Neural progenitor cell (in vitro differentiated cells): ENCODE measurements around the gene AGFG1. TPM values are rescaled to one million over a fixed set of nuclear protein-coding genes. Genes with fewer than 3 reads are reported as not detected.

Source experiments
- DNase-seq: peaks from one replicate; pipeline ENCODE4 v3.0.0-alpha.2; 2016; ENCODE audit warnings: low spot score
- H2AFZ ChIP-seq: fragments of 200-600 bp; sonication (generic); replicated peaks from 2 replicates; pipeline ENCODE4 v1.6.1; 2016; ENCODE audit warnings: antibody characterized with exemption
- H3F3A ChIP-seq: fragments of 200-600 bp; sonication (generic); 2 replicates; pipeline ENCODE4 v1.6.1; 2016; ENCODE audit warnings: antibody characterized with exemption, low read depth
- H3K27ac ChIP-seq: fragments of 200-600 bp; sonication (generic); 2 replicates; pipeline ENCODE4 v1.5.1; 2016; ENCODE audit warnings: mild to moderate bottlenecking
- H3K27me3 ChIP-seq: fragments of 200-600 bp; sonication (generic); 2 replicates; pipeline ENCODE4 v1.6.1; 2016; ENCODE audit warnings: mild to moderate bottlenecking, moderate library complexity
- H3K36me3 ChIP-seq: fragments of 200-600 bp; sonication (generic); 2 replicates; pipeline ENCODE4 v1.5.1; 2016
- H3K4me1 ChIP-seq: fragments of 200-600 bp; sonication (generic); 2 replicates; pipeline ENCODE4 v1.6.1; 2016; ENCODE audit warnings: mixed run types
- H3K4me2 ChIP-seq: fragments of 200-600 bp; sonication (generic); 2 replicates; pipeline ENCODE4 v1.6.1; 2016
- H3K4me3 ChIP-seq: fragments of 200-600 bp; sonication (generic); 2 replicates; pipeline ENCODE4 v1.5.1; 2016
- H3K79me2 ChIP-seq: fragments of 200-600 bp; sonication (generic); 2 replicates; pipeline ENCODE4 v1.6.1; 2016; ENCODE audit warnings: low read depth
- H3K9ac ChIP-seq: fragments of 200-600 bp; sonication (generic); 2 replicates; pipeline ENCODE4 v1.6.1; 2016
- H3K9me3 ChIP-seq: fragments of 200-600 bp; sonication (generic); 2 replicates; pipeline ENCODE4 v1.5.1; 2016; ENCODE audit warnings: low read depth
- H4K20me1 ChIP-seq: fragments of 200-600 bp; sonication (generic); 2 replicates; pipeline ENCODE4 v1.6.1; 2016; ENCODE audit warnings: low read depth
- H3K27ac Mint-ChIP-seq: 3 replicates; pipeline ENCODE4 v1.8.0; 2021; ENCODE audit warnings: mixed read lengths
- H3K27me3 Mint-ChIP-seq: 2 replicates; pipeline ENCODE4 v1.8.0; 2022; ENCODE audit warnings: low read depth, mild to moderate bottlenecking, inconsistent platforms, moderate library complexity, mixed read lengths; ENCODE audit not compliant: insufficient read depth
- H3K36me3 Mint-ChIP-seq: 3 replicates; pipeline ENCODE4 v1.8.0; 2021; ENCODE audit warnings: mixed read lengths
- H3K4me1 Mint-ChIP-seq: 3 replicates; pipeline ENCODE4 v1.8.0; 2021; ENCODE audit warnings: mixed read lengths
- H3K4me3 Mint-ChIP-seq: 3 replicates; pipeline ENCODE4 v1.8.0; 2021; ENCODE audit warnings: mild to moderate bottlenecking, moderate library complexity, mixed read lengths
- H3K9me3 Mint-ChIP-seq: 3 replicates; pipeline ENCODE4 v1.8.0; 2020; ENCODE audit warnings: mixed read lengths
- CTCF ChIP-seq: fragments of 200-600 bp; sonication (generic); IDR thresholded peaks from 2 replicates; pipeline ENCODE4 v1.5.1; 2017; ENCODE audit warnings: antibody characterized with exemption, mild to moderate bottlenecking
- EZH2 ChIP-seq: fragments of 200-600 bp; sonication (generic); IDR thresholded peaks from 2 replicates; pipeline ENCODE4 v1.6.1; 2017; ENCODE audit warnings: antibody characterized with exemption, mild to moderate bottlenecking, moderate library complexity
- EZH2phosphoT487 ChIP-seq: fragments of 200-600 bp; sonication (generic); IDR thresholded peaks from 2 replicates; pipeline ENCODE4 v1.6.1; 2017; ENCODE audit warnings: antibody characterized with exemption
- total RNA-seq: library from RNA; depleted of rRNA; stranded (reverse); fragments of >200 nt; gene quantifications from 2 replicates; pipeline ENCODE4 v1.2.3, GENCODE V29; 2015; ENCODE audit warnings: low replicate concordance

The AGFG1 gene
- total RNA-seq, 1 donor from 2014 or later, result 84.8 TPM

- peaks cover 5% of the 10 kb centered on the region for H3K9me3 Mint-ChIP-seq
- no peaks in the 10 kb centered on the region for H3K36me3 ChIP-seq
- no peaks in the 10 kb centered on the region for H3F3A ChIP-seq
- H3K79me2 ChIP-seq, result no peaks in the 10 kb centered on the region
- H3K4me2 ChIP-seq, result no peak overlapping the region
- no peaks in the 10 kb centered on the region for H4K20me1 ChIP-seq
- no peak overlapping the region for H3K4me3 Mint-ChIP-seq
- no peaks in the 10 kb centered on the region for H3K4me1 ChIP-seq
- H3K27me3 ChIP-seq, result no peaks in the 10 kb centered on the region
- H3K9me3 ChIP-seq, result no peaks in the 10 kb centered on the region
- no peak overlapping the region for H3K9ac ChIP-seq
- H3K4me3 ChIP-seq, result no peak overlapping the region
- H3K4me1 Mint-ChIP-seq, result peaks cover 3% of the 10 kb centered on the region
- no peak overlapping the region for H2AFZ ChIP-seq
- H3K36me3 Mint-ChIP-seq, result no peaks in the 10 kb centered on the region
- H3K27ac Mint-ChIP-seq, result no peak overlapping the region
- peaks cover 2% of the 10 kb centered on the region for H3K27me3 Mint-ChIP-seq
- no peak overlapping the region for H3K27ac ChIP-seq
- TF ChIP-seq CTCF, result no peak
- no peak for TF ChIP-seq EZH2phosphoT487
- no peak for TF ChIP-seq EZH2
- no peak for DNase-seq
These were observed 105.6 kb downstream of the AGFG1 start for GRCh38 chr2:227577555-227577954.

GRCh38 chr2:227578642-227579041 lies 106.7 kb downstream of the AGFG1 start:
- no peaks in the 10 kb centered on the region for H3K79me2 ChIP-seq
- H3K27ac ChIP-seq, result no peak overlapping the region
- peaks cover 3% of the 10 kb centered on the region for H3K27me3 Mint-ChIP-seq
- H3K9me3 Mint-ChIP-seq, result peaks cover 9% of the 10 kb centered on the region
- no peaks in the 10 kb centered on the region for H4K20me1 ChIP-seq
- H3K4me2 ChIP-seq, result no peak overlapping the region
- H2AFZ ChIP-seq, result no peak overlapping the region
- no peak overlapping the region for H3K27ac Mint-ChIP-seq
- H3K36me3 ChIP-seq, result no peaks in the 10 kb centered on the region
- H3F3A ChIP-seq, result no peaks in the 10 kb centered on the region
- H3K4me3 Mint-ChIP-seq, result no peak overlapping the region
- H3K4me3 ChIP-seq, result no peak overlapping the region
- no peaks in the 10 kb centered on the region for H3K9me3 ChIP-seq
- H3K9ac ChIP-seq, result no peak overlapping the region
- no peak for DNase-seq
- no peaks in the 10 kb centered on the region for H3K27me3 ChIP-seq
- TF ChIP-seq EZH2, result no peak
- no peak for TF ChIP-seq EZH2phosphoT487
- TF ChIP-seq CTCF, result no peak
- no peaks in the 10 kb centered on the region for H3K36me3 Mint-ChIP-seq
- peaks cover 3% of the 10 kb centered on the region for H3K4me1 Mint-ChIP-seq
- H3K4me1 ChIP-seq, result no peaks in the 10 kb centered on the region

- no peaks in the 10 kb centered on the region for H3K79me2 ChIP-seq
- Mint-ChIP-seq H3K9me3 (peaks cover 9% of the 10 kb centered on the region), H3K4me1 (peaks cover 3% of the 10 kb centered on the region), H3K36me3 (no peaks in the 10 kb centered on the region), H3K27me3 (peaks cover 6% of the 10 kb centered on the region), H3K27ac (no peak overlapping the region), H3K4me3 (no peak overlapping the region)
- H3K36me3 ChIP-seq, result no peaks in the 10 kb centered on the region
- no peaks in the 10 kb centered on the region for H3K27me3 ChIP-seq
- DNase-seq, result no peak
- no peaks in the 10 kb centered on the region for H3K9me3 ChIP-seq
- H3K27ac ChIP-seq, result no peak overlapping the region
- H3K4me2 ChIP-seq, result no peak overlapping the region
- no peaks in the 10 kb centered on the region for H3F3A ChIP-seq
- no peak overlapping the region for H3K9ac ChIP-seq
- H4K20me1 ChIP-seq, result no peaks in the 10 kb centered on the region
- no peak overlapping the region for H3K4me3 ChIP-seq
- TF ChIP-seq EZH2phosphoT487 (no peak), EZH2 (no peak), CTCF (no peak)
- H3K4me1 ChIP-seq, result no peaks in the 10 kb centered on the region
- H2AFZ ChIP-seq, result no peak overlapping the region
These were observed 107.8 kb downstream of the AGFG1 start for GRCh38 chr2:227579791-227580190.

GRCh38 chr2:227582369-227582768 lies 110.4 kb downstream of the AGFG1 start:
- Histone ChIP-seq H3K4me1 (no peaks in the 10 kb centered on the region), H3F3A (no peaks in the 10 kb centered on the region), H3K27ac (no peak overlapping the region), H3K79me2 (no peaks in the 10 kb centered on the region), H2AFZ (no peak overlapping the region), H3K4me2 (no peak overlapping the region), H4K20me1 (no peaks in the 10 kb centered on the region), H3K36me3 (no peaks in the 10 kb centered on the region), H3K9ac (no peak overlapping the region), H3K27me3 (no peaks in the 10 kb centered on the region), H3K4me3 (no peak overlapping the region), H3K9me3 (no peaks in the 10 kb centered on the region)
- Mint-ChIP-seq H3K4me1 (no peaks in the 10 kb centered on the region), H3K27me3 (peaks cover 4% of the 10 kb centered on the region), H3K4me3 (no peak overlapping the region), H3K27ac (no peak overlapping the region), H3K9me3 (peaks cover 9% of the 10 kb centered on the region), H3K36me3 (no peaks in the 10 kb centered on the region)
- TF ChIP-seq EZH2phosphoT487, result no peak
- TF ChIP-seq EZH2, result no peak
- TF ChIP-seq CTCF, result no peak
- no peak for DNase-seq
